ENCODE results near the gene LRP8.

Gene LRP8

GRCh38 chr1:53250325-53250724 lies 77.5 kb downstream of the LRP8 start:
- Histone ChIP-seq H3K4me1 (no peaks in the 10 kb centered on the region), H3K27ac (no peak overlapping the region), H3K36me3 (peaks cover 0 to 5% (median 0%) of the 10 kb centered on the region in 3 donors), H3K4me3 (no peak overlapping the region), H3K9me3 (no peaks in the 10 kb centered on the region), H3K27me3 (no peaks in the 10 kb centered on the region)
- no peak for TF ChIP-seq CTCF (IDR thresholded peaks at IDR 0.05)
- DNase-seq = no peak
- intact Hi-C loops (cut with DNase I; ENCODE audit: low total_unique reads) = no loop called here

DNA sequence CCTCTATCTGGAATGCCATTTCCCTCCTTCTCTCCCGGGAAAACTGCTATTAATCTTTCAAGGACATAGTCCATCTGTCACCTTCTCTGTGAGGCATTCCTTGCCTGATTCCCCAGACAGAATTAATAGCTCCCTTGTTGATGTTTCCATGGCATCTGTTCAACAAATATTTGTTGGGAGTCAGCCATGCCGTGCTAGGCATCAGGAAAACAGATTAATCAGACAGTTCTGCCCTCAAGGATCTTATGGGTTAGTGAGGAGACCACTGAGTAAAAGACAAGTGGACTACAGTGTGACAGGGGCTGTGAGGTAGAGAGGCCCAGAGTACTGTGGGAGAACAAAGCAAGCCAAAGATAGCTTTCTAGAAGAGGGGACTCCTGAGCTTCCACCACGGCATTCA lies 78.2 kb downstream of the LRP8 start:
- Histone ChIP-seq H3K4me3 (no peak overlapping the region), H3K4me1 (no peaks in the 10 kb centered on the region), H3K36me3 (peaks cover 0 to 2% (median 0%) of the 10 kb centered on the region in 3 donors), H3K27ac (no peak overlapping the region), H3K9me3 (no peaks in the 10 kb centered on the region), H3K27me3 (no peaks in the 10 kb centered on the region)
- TF ChIP-seq CTCF (IDR thresholded peaks at IDR 0.05) = no peak
- no peak for DNase-seq
- intact Hi-C loops (cut with DNase I; ENCODE audit: low total_unique reads) = no loop called here

GRCh38 chr1:53246261-53247134 lies 81.4 kb downstream of the LRP8 start:
- Histone ChIP-seq H3K4me1 (no peaks in the 10 kb centered on the region), H3K36me3 (no peaks in the 10 kb centered on the region), H3K27me3 (no peaks in the 10 kb centered on the region), H3K4me3 (no peak overlapping the region), H3K27ac (no peak overlapping the region), H3K9me3 (no peaks in the 10 kb centered on the region)
- no peak for DNase-seq
- intact Hi-C loops (cut with DNase I; ENCODE audit: low total_unique reads) = no loop called here
- no peak for TF ChIP-seq CTCF (IDR thresholded peaks at IDR 0.05)

DNA sequence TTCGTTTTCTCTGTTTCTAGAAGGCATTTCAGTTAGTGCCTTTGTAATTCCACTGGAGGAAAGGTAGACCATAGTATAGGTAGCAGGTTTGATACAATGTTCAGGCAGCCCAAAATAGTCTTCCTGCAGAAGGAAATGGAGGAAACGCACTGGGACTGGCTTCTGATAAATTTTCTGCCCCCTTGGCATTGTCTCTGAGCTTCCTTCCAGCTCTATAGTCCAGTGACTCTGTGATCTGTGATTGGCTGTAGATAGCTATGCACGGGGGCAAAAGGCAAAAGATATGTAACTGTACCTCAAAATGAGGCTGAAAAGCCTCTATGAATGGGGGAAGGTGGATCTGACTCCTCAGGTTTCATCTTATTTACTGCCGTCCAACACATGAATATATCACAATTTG lies 83.7 kb downstream of the LRP8 start:
- DNase-seq = no peak
- Histone ChIP-seq H3K27ac (no peak overlapping the region), H3K4me1 (peaks cover 0 to 1% (median under 1%) of the 10 kb centered on the region in 4 donors), H3K4me3 (no peak overlapping the region), H3K36me3 (no peaks in the 10 kb centered on the region), H3K9me3 (no peaks in the 10 kb centered on the region), H3K27me3 (no peaks in the 10 kb centered on the region)
- TF ChIP-seq CTCF (IDR thresholded peaks at IDR 0.05) = no peak
- intact Hi-C loops (cut with DNase I; ENCODE audit: low total_unique reads) = no loop called here

DNA sequence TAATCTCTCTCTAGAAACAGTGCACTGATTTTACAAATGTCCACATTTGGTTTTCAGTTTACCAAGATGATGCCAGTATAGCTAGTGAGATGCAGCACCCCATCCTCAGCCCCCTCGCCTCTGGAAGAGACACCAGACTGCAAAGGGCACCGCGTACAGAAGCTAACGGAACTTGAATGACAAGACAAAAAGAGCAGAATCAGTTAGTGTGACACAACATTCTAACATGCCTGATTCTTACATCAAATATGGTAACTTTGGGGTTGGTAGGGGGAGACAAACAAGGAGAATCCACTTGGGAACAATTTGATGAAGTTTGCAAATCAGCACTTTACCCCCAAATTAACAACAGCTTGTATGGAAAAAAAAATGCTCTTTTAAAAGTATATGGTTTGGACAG lies 85.5 kb downstream of the LRP8 start:
- intact Hi-C loops (cut with DNase I; ENCODE audit: low total_unique reads) = no loop called here
- Histone ChIP-seq H3K9me3 (no peaks in the 10 kb centered on the region), H3K4me3 (no peak overlapping the region), H3K27ac (no peak overlapping the region), H3K27me3 (no peaks in the 10 kb centered on the region), H3K36me3 (no peaks in the 10 kb centered on the region), H3K4me1 (peaks cover 0 to 13% (median 10%) of the 10 kb centered on the region in 4 donors)
- no peak for TF ChIP-seq CTCF (IDR thresholded peaks at IDR 0.05)
- no peak for DNase-seq

Measured in tibial artery (tissue), 4 donors.